Ovary (tissue), 3 donors: ENCODE data around the gene SRSF5.

Experiments
- CTCF ChIP-seq, 3 donors: fragments of 450-650 bp in 2 of 3; fragments of 200-600 bp in 1 of 3; IDR thresholded peaks; one replicate each; pipeline versions ENCODE4 v1.5.1 to v1.8.0; 2016 to 2022; ENCODE audit warnings: antibody characterized with exemption in 3 of 3, mild to moderate bottlenecking in 1 of 3
- EP300 ChIP-seq: sonication (generic); formaldehyde crosslinking; IDR thresholded peaks from one replicate; pipeline ENCODE4 v1.6.1; 2017; ENCODE audit warnings: antibody characterized with exemption
- POLR2A ChIP-seq: fragments of 450-650 bp; IDR thresholded peaks from one replicate; pipeline ENCODE4 v1.6.1; 2017; ENCODE audit warnings: antibody characterized with exemption, mild to moderate bottlenecking, moderate library complexity
- donor health status: DM: no; HTN: no; CAD: no.

GRCh38 chr14:69772082-69773017 is 5.4 kb downstream of the SRSF5 start:
- TF ChIP-seq CTCF (IDR thresholded peaks at IDR 0.05): no peak
- TF ChIP-seq POLR2A: no peak
- TF ChIP-seq EP300: no peak
